Measurements from ENCODE around the gene BSN. TPM values are rescaled to one million over a fixed set of nuclear protein-coding genes. Genes with fewer than 3 reads are reported as not detected.

The BSN gene
- total and polyA plus RNA-seq, 2 donors (not counting 3 experiments of a cell fraction or from before 2014, with no cell fraction given), result 0.04 to 0.27 TPM

- Histone ChIP-seq H3K27ac (ENCODE audit: insufficient read depth, low read depth, low read length) (no peak overlapping the region), H3K9ac (replicated peaks; ENCODE audit: extremely low read depth, insufficient read depth, low read length) (no peak overlapping the region), H3K36me3 (ENCODE audit: control insufficient read depth in 2 of 2, extremely low read depth in 1 of 2, insufficient read depth in 2 of 2, low read length in 2 of 2) (no peaks in the 10 kb centered on the region), H3K79me2 (ENCODE audit: control insufficient read depth, insufficient read depth, low read length) (no peaks in the 10 kb centered on the region), H3K4me2 (ENCODE audit: insufficient read depth, low read length) (no peak overlapping the region), H3K4me1 (ENCODE audit: control insufficient read depth, extremely low read depth, insufficient read depth, low read length) (no peaks in the 10 kb centered on the region), H4K20me1 (replicated peaks; ENCODE audit: control insufficient read depth, extremely low read depth, insufficient read depth, low read length) (no peaks in the 10 kb centered on the region), H3K9me1 (replicated peaks; ENCODE audit: control insufficient read depth, extremely low read depth, insufficient read depth, low read length) (no peaks in the 10 kb centered on the region), H3K27me3 (ENCODE audit: control insufficient read depth in 2 of 2, insufficient read depth in 2 of 2, low read length in 2 of 2) (peaks cover 0 to 4% of the 10 kb centered on the region in 2 experiments), H3K9me3 (replicated peaks; ENCODE audit: control insufficient read depth, insufficient read depth, low read length) (no peaks in the 10 kb centered on the region), H3K4me3 (replicated peaks in 1 of 3; ENCODE audit: insufficient read depth in 1 of 3, low read depth in 1 of 3, low read length in 3 of 3) (no peak overlapping the region), H2AFZ (ENCODE audit: low read depth, low read length) (no peak overlapping the region)
- POLR2A ChIA-PET, result no interaction called here
- intact Hi-C loops (cut with micrococcal nuclease), result no loop called here
- TF ChIP-seq EZH2 (IDR thresholded peaks at IDR 0.05; ENCODE audit: borderline replicate concordance, low read depth, low read length, severe bottlenecking), result no peak
- no peak for TF ChIP-seq FOS (IDR thresholded peaks at IDR 0.05; ENCODE audit: borderline replicate concordance, insufficient read depth, low read length)
- no peak for TF ChIP-seq POLR2AphosphoS5 (IDR thresholded peaks at IDR 0.05; ENCODE audit: insufficient read depth, low read depth, low read length)
- no peak for TF ChIP-seq GATA2 (IDR thresholded peaks at IDR 0.05; ENCODE audit: insufficient read depth, insufficient read length, low read depth, low read length)
- CTCF ChIA-PET, result interaction anchor here (0.9 to 1.2 kb wide), 2 partner anchors 12 to 54 kb away, joined by 3 read pairs; no protein-coding TSS in a partner anchor
- DNase-seq (ENCODE audit: low read depth, low spot score) (no peak), FAIRE-seq (no peak)
- dilution Hi-C loops (cut with MboI; ENCODE audit: extremely low pct_ligation_motif_present, low sequenced_read_pairs), result no loop called here
- no TSS peak for BruUV-seq (replicated peaks)
These were observed 74.0 kb downstream of the BSN start for GRCh38 chr3:49628249-49628648.

GRCh38 chr3:49629451-49629850 is 75.2 kb downstream of the BSN start:
- FAIRE-seq, result no peak

More at GRCh38 chr3:49629451-49629850, 75.2 kb downstream of the BSN start:
- dilution Hi-C loops (cut with MboI; ENCODE audit: extremely low pct_ligation_motif_present, low sequenced_read_pairs), result no loop called here
- DNase-seq (ENCODE audit: low read depth, low spot score), result no peak
- Histone ChIP-seq H3K4me3 (replicated peaks in 1 of 3; ENCODE audit: insufficient read depth in 1 of 3, low read depth in 1 of 3, low read length in 3 of 3) (no peak overlapping the region), H3K27ac (ENCODE audit: insufficient read depth, low read depth, low read length) (no peak overlapping the region), H2AFZ (ENCODE audit: low read depth, low read length) (no peak overlapping the region), H3K4me2 (ENCODE audit: insufficient read depth, low read length) (no peak overlapping the region), H3K9me3 (replicated peaks; ENCODE audit: control insufficient read depth, insufficient read depth, low read length) (no peaks in the 10 kb centered on the region), H3K79me2 (ENCODE audit: control insufficient read depth, insufficient read depth, low read length) (no peaks in the 10 kb centered on the region), H3K27me3 (ENCODE audit: control insufficient read depth in 2 of 2, insufficient read depth in 2 of 2, low read length in 2 of 2) (peaks cover 0 to 4% of the 10 kb centered on the region in 2 experiments), H4K20me1 (replicated peaks; ENCODE audit: control insufficient read depth, extremely low read depth, insufficient read depth, low read length) (no peaks in the 10 kb centered on the region), H3K4me1 (ENCODE audit: control insufficient read depth, extremely low read depth, insufficient read depth, low read length) (no peaks in the 10 kb centered on the region), H3K9me1 (replicated peaks; ENCODE audit: control insufficient read depth, extremely low read depth, insufficient read depth, low read length) (no peaks in the 10 kb centered on the region), H3K9ac (replicated peaks; ENCODE audit: extremely low read depth, insufficient read depth, low read length) (no peak overlapping the region), H3K36me3 (ENCODE audit: control insufficient read depth in 2 of 2, extremely low read depth in 1 of 2, insufficient read depth in 2 of 2, low read length in 2 of 2) (no peaks in the 10 kb centered on the region)
- no TSS peak for BruUV-seq (replicated peaks)
- TF ChIP-seq MYC (IDR thresholded peaks at IDR 0.05; ENCODE audit: low read depth, low read length) (no peak), EZH2 (IDR thresholded peaks at IDR 0.05; ENCODE audit: borderline replicate concordance, low read depth, low read length, severe bottlenecking) (no peak), FOS (IDR thresholded peaks at IDR 0.05; ENCODE audit: borderline replicate concordance, insufficient read depth, low read length) (no peak), JUN (IDR thresholded peaks at IDR 0.05; ENCODE audit: borderline replicate concordance, insufficient read depth, insufficient read length, low read depth) (no peak), GATA2 (IDR thresholded peaks at IDR 0.05; ENCODE audit: insufficient read depth, insufficient read length, low read depth, low read length) (no peak), CTCF (IDR thresholded peaks at IDR 0.05; ENCODE audit: extremely low read depth in 1 of 2, insufficient read depth in 1 of 2, low read depth in 1 of 2, low read length in 2 of 2) (no peak), POLR2A (IDR thresholded peaks at IDR 0.05; ENCODE audit: low read depth, low read length) (no peak), MAX (IDR thresholded peaks at IDR 0.05; ENCODE audit: insufficient read depth, insufficient read length) (no peak), POLR2AphosphoS5 (IDR thresholded peaks at IDR 0.05; ENCODE audit: insufficient read depth, low read depth, low read length) (no peak)
- intact Hi-C loops (cut with micrococcal nuclease), result no loop called here
- POLR2A ChIA-PET, result no interaction called here
- CTCF ChIA-PET, result interaction anchor here (0.8 kb wide), 1 partner anchor 90 kb away, joined by 4 read pairs; no protein-coding TSS in a partner anchor

Measured in endothelial cell of umbilical vein (primary cell).